Thyroid gland (tissue), 4 donors: Measurements from ENCODE around the gene CYFIP2.

Experiments used
- CTCF ChIP-seq, 6 experiments: fragments of 200-600 bp in 3 of 6; fragments of 450-650 bp in 3 of 6; sonication (generic) in 3 of 6; IDR thresholded peaks; one replicate each; pipeline ENCODE4 v1.5.1; 2016 to 2019; ENCODE audit warnings: antibody characterized with exemption in 6 of 6, mild to moderate bottlenecking in 2 of 6, inconsistent platforms in 1 of 6, moderate library complexity in 1 of 6
- POLR2A ChIP-seq, 2 donors: fragments of 450-650 bp; IDR thresholded peaks; one replicate each; pipeline ENCODE4 v1.6.1; 2017; ENCODE audit warnings: antibody characterized with exemption in 2 of 2, mild to moderate bottlenecking in 2 of 2, moderate library complexity in 1 of 2

- TF ChIP-seq CTCF (IDR thresholded peaks at IDR 0.05) (no peak), POLR2A (IDR thresholded peaks at IDR 0.05) (no peak)
Measured at GRCh38 chr5:157415838-157416237, 149.9 kb downstream of the CYFIP2 start.
